Cerebellar cortex (tissue), 1 donor: ENCODE data around the gene PRKAR1B.
A peak's percentile ranks its signal among the peaks of the same experiment; 100 is the strongest.

Experiments used
- DNase-seq: peaks from one replicate; pipeline ENCODE4 v3.0.0-alpha.2; 2015; ENCODE audit warnings: low spot score

Gene PRKAR1B

GRCh38 chr7:519484-520390 lies 207.3 kb downstream of the PRKAR1B start, which contains the start of gene PDGFA:
Gene PDGFA, minus strand, starts transcription at chr7:519846. Its CDS starts 845 bp downstream, at chr7:519001.
- DNase-seq: peak; percentile 23

- DNase-seq: peak; percentile 47
These were observed 208.2 kb downstream of the PRKAR1B start for GRCh38 chr7:518630-519483.

- peak; percentile 60 for DNase-seq
These were observed 209.1 kb downstream of the PRKAR1B start for GRCh38 chr7:517774-518629.

- DNase-seq: no peak
These were observed 210.2 kb downstream of the PRKAR1B start for GRCh38 chr7:516606-517456.

GRCh38 chr7:516216-516605 lies 210.9 kb downstream of the PRKAR1B start:
- no peak for DNase-seq

GRCh38 chr7:515628-516027 lies 211.5 kb downstream of the PRKAR1B start:
- no peak for DNase-seq

GRCh38 chr7:514651-515598 lies 212.2 kb downstream of the PRKAR1B start:
- peak; percentile 17 for DNase-seq

GRCh38 chr7:514242-514641 lies 212.8 kb downstream of the PRKAR1B start:
- DNase-seq: no peak

- DNase-seq: no peak
These were observed 213.4 kb downstream of the PRKAR1B start for GRCh38 chr7:513521-514166.

- DNase-seq: peak; percentile 38
These were observed 214.4 kb downstream of the PRKAR1B start for GRCh38 chr7:512541-513311.

GRCh38 chr7:512146-512510 lies 215.0 kb downstream of the PRKAR1B start:
- no peak for DNase-seq

- DNase-seq: no peak
These were observed 215.5 kb downstream of the PRKAR1B start for GRCh38 chr7:511476-512145.

GRCh38 chr7:510782-511281 lies 216.2 kb downstream of the PRKAR1B start:
- DNase-seq: no peak

- no peak for DNase-seq
These were observed 217.0 kb downstream of the PRKAR1B start for GRCh38 chr7:510131-510481.

GRCh38 chr7:509426-510130 lies 217.5 kb downstream of the PRKAR1B start:
- no peak for DNase-seq

- DNase-seq: no peak
These were observed 218.5 kb downstream of the PRKAR1B start for GRCh38 chr7:508461-509170.
